Stimulated activated naive CD4-positive, alpha-beta T cell (primary cell): ENCODE measurements around the gene SFMBT1.
"Not testable (repeated sequence)": the region's sequence is repeated elsewhere in the genome, so short reads cannot be mapped to it uniquely, and the experiment has no call there.

ENCODE experiments used
- DNase-seq, 6 experiments: peaks; one replicate each; lab custom pipeline; 2025; lab: John Stamatoyannopoulos, UW

The SFMBT1 gene

DNA sequence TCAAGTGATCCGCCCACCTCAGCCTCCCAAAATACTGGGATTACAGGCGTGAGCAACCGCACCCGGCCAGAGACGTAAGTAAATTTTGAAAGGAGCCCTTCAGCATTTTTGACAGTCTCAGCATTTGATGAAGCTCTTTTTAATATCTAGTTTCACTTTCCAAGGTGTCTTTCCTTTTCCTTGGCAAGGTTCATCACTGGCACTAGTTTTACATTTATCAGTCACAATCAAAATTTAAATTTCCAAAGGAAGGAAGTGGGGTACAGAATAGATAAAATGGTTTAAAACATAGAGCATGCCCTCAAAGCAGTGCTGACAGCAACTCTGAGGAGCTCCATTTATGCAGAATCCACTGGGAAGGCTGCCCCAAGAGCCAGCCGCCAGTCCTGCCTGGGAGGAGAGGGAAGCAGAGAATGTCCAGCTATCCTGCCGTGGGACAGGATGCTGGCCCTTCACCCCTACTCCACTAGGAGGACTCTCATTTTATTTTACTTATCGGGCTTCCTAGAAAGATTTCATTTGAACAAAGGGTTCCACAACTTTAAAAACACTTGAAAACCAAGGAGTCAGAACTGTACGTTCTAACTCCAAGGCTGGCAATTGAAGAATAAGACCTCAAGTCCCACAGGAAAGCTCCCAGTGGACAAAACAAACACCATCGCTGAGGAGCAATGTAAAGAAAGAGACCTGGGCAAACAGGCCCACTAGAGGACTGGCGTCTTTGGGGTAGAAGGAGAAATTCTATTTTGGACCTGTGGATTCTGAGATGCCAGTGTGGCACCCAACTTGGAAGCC lies 9.9 kb downstream of the SFMBT1 start:
- DNase-seq, result no peak

DNA sequence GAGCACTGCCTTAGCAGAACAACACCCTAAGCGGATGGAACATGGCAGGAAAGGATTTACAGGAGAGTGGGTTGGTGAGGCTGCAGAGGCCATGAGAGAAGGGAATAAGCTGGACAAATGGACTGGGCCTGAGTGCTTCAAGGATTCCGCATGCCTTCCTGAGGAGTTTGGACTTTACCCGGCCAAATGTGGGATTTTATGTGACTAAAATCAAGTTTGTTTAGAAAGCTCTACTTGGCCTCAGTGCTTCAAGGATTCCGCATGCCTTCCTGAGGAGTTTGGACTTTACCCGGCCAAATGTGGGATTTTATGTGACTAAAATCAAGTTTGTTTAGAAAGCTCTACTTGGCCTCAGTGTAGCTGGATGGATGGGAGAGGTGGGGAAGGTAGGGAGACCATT lies 10.9 kb downstream of the SFMBT1 start:
- not testable (repeated sequence) for DNase-seq

DNA sequence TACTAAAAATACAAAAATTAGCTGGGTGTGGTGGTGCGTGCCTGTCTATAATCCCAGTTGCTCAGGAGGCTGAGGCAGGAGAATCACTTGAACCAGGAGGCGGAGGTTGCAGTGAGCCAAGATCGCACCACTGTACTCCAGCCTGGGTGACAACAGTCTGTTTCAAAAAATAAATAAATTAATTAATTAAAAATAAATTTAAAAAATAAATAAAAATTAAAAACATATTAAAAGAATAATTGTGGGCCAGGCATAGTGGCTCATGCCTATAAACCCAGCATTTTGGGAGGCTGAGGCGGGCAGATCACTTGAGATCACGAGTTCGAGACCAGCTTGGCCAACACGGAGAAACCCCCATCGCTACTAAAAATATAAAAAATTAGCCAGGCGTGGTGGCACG lies 11.5 kb downstream of the SFMBT1 start:
- DNase-seq, result not testable (repeated sequence)

DNA sequence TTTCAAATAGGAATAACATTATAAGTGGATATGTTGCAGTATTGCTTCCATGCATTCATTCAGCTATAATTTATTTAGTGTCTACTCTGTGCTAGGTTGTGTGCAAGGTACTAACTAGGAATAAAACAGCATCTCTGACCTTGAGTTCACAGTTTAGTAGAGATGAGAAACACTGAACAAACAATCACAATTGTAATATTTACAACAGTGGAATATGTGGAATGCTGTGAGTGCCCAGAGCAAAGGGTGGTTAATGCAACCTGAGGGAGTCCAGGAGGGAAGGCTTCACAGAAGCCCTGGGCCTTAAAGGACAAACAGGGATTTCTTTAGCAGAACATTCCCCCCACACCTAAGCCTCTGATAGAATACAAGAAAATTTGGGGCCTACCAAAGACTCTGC lies 13.3 kb downstream of the SFMBT1 start:
- DNase-seq, result no peak

DNA sequence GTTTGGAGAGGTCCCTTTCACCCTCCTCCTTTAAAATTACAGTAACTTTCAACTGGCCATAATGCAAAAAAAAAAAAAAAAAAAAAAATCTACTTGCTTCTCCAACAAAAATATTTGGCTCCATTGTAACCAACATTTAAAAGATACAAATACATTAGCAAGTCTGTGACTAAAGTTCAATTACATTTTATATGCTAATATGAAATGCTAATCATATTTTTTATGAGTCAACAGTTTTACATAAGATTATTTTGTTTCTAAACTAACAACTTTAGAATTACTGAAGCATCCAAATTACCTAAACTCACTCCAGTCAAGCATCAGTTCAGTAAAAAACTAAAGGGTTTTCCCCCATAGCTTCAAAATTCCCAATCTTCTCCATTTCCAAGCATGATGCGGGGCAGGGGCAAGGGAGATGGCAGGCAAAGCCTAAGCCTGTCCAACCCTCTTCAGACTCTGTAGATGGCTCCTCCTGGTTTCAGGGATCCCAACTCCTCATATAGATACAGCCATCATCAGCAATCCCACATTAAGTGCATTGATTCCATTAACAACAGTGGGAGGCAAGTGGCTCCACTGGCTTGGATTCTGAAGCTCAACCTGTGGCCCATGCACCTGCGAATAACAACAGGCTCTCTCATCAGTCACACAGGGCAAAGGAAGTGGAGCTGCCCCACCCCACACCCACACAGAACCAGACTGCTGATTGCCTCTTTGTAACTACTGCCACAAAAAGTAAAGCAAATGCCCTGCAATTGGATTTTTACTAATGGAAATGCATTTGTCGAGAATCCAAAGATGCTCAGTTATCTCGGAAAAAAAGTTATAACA lies 15.0 kb downstream of the SFMBT1 start:
- peak in 5 of 6 experiments; percentile 4 to 50 (median 14) for DNase-seq

DNA sequence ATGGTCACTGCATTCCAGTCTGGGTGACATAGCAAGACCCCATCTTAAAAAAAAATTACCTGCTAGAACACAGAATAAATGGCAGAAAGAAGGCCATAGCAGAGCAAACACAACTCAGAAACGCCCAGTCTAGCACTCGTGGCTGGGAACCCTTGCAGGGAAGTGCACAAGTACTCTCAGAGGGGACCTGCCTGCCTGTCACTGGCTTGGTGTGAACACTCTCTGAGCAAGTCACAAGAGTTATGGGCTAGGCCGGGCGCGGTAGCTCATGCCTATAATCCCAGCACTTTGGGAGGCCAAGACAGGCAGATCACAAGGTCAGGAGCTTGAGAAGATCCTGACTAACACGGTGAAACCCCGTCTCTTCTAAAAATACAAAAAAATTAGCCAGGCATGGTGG lies 17.2 kb downstream of the SFMBT1 start:
- no peak for DNase-seq

DNA sequence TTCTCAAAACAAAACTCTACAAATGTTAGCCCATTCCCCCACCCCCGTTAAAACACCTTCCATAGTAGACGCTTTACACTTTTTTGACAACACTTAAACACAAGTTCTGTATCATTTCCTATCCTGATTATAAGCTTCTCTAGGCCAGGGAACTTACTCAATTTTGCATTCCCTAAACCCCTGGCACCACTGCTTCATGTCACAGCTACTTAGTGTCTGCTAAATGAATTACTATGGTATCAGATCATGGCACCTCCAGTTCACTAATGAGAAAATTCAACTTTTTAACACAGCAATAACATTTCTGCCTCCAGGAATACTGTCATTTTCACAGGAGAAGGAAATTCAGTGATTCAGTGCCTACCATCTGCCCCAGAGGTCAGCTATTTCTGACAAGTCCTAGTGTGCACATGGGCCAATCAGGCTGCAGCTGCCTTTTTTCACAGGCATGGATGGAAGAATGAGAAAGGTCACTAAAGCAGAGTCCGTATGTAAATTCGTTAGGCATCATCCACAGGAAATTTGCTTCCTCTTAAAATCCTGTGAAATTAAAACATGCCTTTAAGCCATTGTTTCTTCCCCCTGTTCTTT lies 18.5 kb downstream of the SFMBT1 start:
- DNase-seq, result no peak

DNA sequence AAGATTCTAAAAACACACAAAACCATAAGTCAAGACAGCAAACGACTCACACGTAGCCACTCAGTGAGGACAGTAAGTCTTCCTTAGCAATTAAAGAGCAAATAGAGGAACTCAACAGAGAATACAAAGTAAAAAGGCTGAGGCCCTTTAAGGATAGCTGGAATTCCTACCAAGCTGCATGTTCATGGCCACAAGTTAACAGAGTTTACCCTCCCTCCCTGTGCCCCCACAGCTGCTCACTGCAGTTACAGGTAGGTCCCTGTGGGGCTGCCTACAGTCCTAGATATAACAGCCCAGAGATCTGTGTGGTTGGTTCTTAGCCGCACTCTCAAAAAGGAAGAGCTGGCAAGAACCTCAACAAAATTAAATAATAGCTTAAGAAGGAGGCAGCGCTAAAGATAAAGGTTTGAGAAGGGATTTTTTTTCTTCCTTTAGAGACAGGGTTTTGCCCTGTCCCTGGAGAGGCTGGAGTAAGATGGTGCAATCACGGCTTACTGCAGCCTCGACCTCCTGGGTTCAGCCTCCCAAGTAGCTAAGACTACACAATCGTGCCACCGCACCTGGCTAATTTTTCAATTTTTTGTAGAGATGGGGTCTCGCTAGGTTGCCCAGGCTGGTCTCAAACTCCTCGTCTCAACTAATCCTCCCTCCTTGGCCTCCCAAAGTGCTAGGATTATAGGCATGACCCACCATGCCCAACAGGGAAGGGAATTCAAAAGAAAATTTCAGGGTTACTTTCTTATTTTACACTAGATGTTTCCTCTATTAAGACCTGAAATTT lies 19.3 kb downstream of the SFMBT1 start:
- DNase-seq, result no peak

DNA sequence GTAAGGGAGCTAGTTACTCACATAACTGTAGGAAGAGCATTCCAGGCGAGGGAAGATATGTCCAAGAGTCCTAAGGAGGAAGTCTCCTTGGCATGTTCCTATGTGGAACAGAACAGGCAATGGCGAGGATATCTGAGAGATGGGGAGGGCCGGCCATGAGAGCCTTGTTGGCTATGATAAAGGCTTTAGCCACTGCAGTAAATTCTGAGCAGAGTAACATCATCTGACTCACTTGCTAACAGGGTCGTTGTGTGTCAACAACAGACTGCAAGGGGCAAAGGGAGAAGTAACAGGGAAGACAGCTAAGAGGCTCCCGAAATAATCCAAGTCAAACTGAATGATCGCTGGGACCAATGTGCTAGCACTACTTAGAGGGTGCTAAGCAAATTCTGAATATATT lies 21.6 kb downstream of the SFMBT1 start:
- no peak for DNase-seq

DNA sequence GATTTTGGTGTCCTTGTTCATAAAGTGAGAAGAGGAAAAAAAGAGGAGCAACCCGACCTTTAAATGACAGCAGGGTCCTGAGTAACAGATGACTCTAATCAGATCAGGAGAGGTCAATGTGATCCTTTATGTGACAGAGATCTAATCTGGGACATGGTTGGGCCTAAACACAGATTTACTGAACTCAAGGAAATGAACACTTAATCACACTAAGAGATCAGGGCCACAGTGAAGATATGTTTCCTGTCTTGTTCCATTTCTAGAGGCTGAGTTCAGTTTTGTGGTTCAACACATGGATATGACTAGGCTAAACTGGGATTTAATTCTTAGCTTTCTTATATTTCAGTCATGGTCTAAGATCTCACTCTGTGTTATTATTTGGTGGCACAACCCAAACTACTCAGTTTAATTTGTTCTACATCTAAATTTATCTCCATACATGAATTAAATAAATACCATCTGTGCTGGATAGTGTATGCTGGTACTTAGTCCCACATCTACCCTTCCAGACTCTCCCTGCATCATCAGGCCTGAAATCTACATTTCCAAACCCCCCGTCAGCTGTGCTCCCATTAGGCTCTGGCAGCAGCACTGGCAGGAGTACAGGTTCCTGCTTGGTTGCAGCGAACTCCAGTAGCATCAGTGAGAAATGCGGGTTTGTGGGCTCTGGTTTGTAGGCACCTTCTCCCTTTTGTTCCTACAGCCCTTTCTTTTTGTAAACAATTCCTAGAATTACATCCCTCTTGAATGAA lies 22.6 kb downstream of the SFMBT1 start:
- no peak for DNase-seq

DNA sequence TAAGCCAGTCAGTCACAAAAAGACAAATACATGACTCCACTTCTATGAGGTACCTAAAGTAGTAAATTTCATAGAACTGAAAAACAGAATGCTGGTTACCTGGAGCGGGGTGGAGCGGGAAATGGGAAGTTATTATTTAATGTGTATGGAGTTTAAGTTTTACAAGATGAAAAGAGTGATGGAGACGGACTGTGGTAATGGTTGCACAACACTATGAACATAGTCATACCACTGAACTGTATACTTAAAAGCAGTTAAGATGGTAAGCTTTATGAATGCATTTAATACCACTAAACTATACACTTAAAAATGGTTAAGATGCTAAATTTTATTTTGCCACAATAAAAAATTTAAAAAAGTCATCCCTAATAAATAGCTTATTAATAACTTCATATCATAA lies 23.2 kb downstream of the SFMBT1 start:
- no peak for DNase-seq

DNA sequence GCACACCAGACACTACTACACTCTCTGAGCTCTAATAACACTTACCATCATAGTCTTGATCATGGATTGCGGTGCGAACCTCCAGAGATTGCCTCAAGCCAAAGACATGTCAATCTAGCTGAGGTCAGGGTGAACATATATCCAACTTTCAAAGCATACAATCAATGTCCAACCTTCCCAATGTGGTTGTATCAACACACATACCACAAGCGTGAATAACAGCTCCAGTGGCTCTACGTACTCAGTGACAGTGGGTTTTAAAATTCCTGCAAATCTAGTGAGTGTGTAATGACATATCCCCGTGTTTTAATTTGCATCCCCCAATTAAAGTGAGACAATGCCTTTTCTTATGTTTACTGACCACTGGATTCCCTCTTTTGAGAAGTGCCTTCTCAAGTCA lies 29.6 kb downstream of the SFMBT1 start:
- DNase-seq, result no peak

DNA sequence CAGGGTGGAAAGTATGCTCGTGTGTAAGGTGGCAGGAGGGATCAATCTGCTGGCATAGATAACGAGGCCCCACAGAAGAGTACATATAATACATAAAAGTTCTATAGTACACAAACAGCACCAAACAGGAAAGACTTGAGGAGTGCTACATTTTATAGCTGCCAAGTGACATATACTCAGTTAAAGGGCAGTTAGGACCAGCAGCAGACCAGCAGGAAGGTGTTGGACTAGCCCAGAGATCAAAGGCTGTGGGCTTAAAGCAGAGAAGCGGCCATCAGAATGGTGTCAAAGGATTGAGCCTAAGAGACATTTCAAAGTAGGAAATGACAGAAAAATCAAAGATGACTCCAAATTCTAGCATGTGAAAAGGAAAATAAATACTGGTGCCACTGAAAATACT lies 34.5 kb downstream of the SFMBT1 start:
- DNase-seq, result no peak

DNA sequence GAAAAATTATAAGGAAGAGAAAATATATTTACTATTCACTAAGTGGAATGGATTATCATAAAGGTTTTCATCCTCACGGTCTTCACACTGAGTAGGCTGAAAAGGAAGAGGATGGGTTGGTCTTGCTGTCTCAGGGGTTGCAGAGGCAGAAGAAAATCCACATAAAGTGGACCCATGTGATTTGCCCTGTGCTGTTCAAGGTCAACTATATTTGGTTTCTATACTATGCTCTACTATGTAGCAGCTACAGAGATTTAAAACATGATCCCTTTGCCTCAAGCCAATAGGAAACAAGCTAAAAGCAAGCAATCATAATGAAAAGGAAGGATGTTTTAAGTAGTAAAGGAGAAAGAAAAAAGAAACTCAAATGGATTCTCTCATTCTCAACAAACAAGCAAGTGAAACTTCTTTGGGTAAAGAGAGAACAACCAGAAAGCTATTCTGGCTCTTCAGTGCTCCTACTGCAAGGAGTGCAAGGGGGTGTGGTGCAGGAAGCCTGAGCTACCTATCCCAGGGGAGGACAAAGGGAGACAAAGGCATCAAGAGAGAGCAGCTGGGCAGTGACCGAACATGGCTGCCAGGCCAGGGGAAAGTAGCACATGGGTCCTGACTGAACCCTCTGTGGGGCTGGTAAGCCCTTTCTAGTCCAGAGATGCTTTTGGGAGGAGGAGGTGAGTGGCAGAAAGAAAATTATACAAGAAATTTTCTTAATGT lies 35.9 kb downstream of the SFMBT1 start:
- DNase-seq, result no peak

DNA sequence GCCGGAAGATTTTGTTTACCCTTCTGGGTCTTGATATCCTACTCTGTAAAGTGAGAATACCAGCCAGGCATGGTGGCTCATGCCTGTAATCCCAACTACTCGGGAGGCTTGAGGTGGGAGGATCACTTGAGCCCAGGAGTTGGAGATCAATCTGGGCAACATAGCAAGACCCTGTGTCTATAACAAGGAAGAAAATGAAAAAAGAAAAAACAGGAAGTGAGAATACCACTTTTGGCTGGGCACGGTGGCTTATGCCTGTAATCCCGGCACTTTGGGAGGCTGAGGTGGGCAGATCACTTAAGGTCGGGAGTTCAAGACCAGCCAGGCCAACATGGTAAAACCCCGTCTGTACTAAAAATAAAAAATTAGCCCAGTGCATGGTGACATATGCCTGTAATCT lies 36.9 kb downstream of the SFMBT1 start:
- no peak for DNase-seq

DNA sequence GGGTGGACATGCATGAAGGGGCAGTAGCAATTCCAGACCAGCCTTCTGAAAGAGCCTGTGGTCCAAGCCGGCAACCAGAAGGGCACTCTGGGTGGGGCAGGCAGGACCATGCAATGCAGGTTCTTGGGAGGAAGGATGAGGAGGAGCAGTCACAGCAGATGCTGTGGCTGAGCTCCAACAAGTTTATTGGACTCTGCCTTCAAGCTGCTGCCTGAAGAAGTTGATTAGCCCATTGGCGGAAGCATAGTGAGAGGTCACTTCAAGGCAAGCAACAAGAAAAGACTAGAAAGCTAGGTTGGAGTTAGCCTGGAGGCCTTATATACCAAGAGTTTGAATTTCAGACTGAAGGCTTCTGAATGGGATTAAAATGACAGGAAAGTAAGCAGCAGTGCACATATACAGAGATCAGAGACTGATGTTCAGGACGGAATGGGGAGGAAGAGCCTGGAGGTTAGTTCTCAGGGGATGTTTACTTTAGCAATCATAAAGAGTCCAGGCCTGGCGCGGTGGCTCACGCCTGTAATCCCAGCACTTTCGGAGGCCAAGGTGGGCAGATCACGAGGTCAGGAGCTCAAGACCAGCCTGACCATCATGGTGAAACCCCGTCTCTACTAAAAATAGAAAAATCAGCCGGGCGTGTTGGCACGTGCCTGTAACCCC lies 39.9 kb downstream of the SFMBT1 start:
- no peak for DNase-seq

DNA sequence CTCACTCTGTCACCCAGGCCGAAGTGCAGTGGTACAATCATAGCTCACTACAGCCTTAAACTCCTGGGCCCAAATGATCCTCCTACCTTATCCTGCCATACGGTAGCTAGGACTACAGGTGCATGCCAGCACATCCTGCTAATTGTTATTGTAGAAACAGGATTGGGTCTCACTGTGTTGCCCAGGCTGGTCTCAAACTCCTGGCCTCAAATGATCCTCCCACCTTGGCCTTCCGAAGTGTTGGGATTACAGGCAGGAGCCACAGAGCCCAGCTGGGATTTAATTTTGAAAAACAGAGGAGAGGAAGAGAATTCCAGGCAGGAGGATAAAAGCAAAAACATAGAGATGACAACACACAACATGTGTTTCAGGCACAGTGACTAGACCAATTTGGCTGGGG lies 40.5 kb downstream of the SFMBT1 start:
- DNase-seq, result no peak

DNA sequence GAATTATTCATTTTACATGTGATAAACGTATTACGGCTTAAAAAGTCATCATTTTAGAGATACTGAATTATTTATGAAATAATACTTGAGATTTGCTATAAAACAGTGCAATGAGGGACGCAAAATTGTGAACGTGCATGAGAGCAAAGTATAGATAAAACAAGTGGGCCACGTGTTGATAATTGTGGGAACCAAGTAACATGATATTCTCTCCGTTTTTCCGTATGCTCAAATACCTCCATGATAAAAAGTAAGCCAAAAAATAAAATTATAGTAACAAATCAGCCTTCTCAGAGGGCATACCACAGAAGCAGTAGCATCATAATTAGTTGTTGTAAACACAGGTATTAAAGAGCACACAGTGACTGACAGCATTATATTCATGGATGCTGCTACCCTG lies 42.6 kb downstream of the SFMBT1 start:
- DNase-seq, result no peak

DNA sequence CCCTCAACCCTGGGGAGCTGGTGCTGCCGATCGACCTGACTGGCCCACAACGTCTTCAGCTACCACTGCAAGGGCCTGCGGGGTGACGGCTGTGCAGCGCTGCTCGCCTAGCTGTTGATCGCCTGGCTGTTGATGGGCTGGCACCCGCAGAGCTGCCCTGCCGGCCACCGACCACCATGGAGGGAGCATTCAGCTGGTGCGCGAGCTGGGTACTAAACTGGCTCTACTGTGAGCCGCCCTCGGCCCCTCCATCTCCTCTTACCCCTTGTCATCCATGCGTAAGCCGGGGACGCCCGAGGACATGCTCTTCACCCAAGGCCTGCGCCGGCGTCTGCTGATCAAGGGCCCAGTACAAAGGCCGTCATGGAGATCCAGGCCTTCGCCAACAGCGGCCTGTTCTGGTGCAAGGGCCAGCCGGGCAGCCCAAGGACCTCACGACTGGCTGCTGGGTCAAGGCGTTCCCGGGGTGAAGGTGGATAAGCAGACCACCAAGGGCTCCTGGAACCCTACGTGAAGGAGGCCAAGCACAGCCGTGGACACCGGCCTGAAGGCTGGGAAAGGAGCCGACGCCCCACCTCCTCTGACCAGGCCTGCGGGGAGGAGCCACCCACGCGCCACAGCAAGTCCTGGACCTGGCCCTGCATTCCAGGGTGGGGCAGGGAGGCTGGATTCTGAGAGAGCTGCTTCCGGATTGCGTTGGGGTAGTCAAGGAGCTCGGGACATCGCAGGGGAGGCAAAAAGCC lies 46.9 kb downstream of the SFMBT1 start:
- no peak for DNase-seq

DNA sequence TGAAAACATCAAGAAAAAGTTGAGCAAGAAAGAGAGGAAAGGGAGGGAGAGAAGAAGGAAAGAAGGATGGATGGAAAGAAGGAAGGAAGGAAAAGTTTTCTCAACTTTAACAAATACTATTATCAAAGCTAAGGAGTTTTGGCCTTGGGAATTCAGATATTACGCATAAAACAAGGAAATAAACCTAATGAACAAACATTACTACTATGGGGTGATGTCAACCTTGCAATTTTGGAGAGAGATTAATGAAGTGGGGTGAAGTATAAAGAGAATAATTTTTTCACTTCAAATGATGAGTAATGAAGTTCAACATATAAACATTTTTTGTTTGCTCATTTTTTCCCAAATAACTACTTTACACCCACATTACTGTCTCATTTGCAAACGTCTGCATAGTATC lies 55.2 kb downstream of the SFMBT1 start:
- no peak for DNase-seq
